Naive B cell (primary cell): ENCODE results near the gene PRLHR. TPM values are rescaled to one million over a fixed set of nuclear protein-coding genes. Genes with fewer than 3 reads are reported as not detected.

Source experiments
- ATAC-seq, 2 donors: fragments of 150-1000 bp; cut with Tn5 transposase; 2 replicates each; pipeline ENCODE4 v1.10.0; 2021; ENCODE audit warnings: low read depth in 2 of 2, mild to moderate bottlenecking in 2 of 2, moderate library complexity in 2 of 2
- DNase-seq: peaks from one replicate; pipeline ENCODE4 v3.0.0; 2022
- H3K27ac Mint-ChIP-seq, 6 donors: one replicate each; pipeline ENCODE4 v1.8.0; 2020 to 2022; ENCODE audit warnings: mild to moderate bottlenecking in 6 of 6, mixed read lengths in 6 of 6, moderate library complexity in 5 of 6, inconsistent platforms in 2 of 6
- H3K27me3 Mint-ChIP-seq, 3 donors: one replicate each; pipeline ENCODE4 v1.8.0; 2021 to 2022; ENCODE audit warnings: mixed read lengths in 3 of 3, mild to moderate bottlenecking in 1 of 3
- H3K36me3 Mint-ChIP-seq, 2 donors: one replicate each; pipeline ENCODE4 v1.8.0; 2020 to 2022; ENCODE audit warnings: mixed read lengths in 2 of 2, inconsistent platforms in 1 of 2, mild to moderate bottlenecking in 1 of 2
- H3K4me1 Mint-ChIP-seq, 3 donors: one replicate each; pipeline ENCODE4 v1.8.0; 2020 to 2022; ENCODE audit warnings: mixed read lengths in 3 of 3, inconsistent platforms in 1 of 3, mild to moderate bottlenecking in 1 of 3, moderate library complexity in 1 of 3
- H3K4me3 Mint-ChIP-seq, 8 donors: one replicate each; pipeline ENCODE4 v1.8.0; 2020 to 2022; ENCODE audit warnings: mild to moderate bottlenecking in 8 of 8, mixed read lengths in 8 of 8, moderate library complexity in 8 of 8, inconsistent platforms in 2 of 8
- H3K9me3 Mint-ChIP-seq, 7 donors: one replicate each; pipeline ENCODE4 v1.8.0; 2020 to 2022; ENCODE audit warnings: mixed read lengths in 7 of 7, mild to moderate bottlenecking in 5 of 7, inconsistent platforms in 2 of 7, moderate library complexity in 1 of 7
- polyA plus RNA-seq, 6 donors: library from polyadenylated mRNA; unstranded; fragments of 300-500 nt; fragmentation: Illumina TruSeq; gene quantifications; one replicate each; pipeline ENCODE4 v1.2.3, GENCODE V29; 2021; ENCODE audit warnings: low read depth in 6 of 6

PRLHR gene
- polyA plus RNA-seq, 6 donors from 2014 or later, result not detected

- Mint-ChIP-seq H3K27ac (peak overlapping the region in 1 of 6 donors; percentile 79), H3K27me3 (peaks cover 9 to 32% (median 24%) of the 10 kb centered on the region in 3 donors), H3K4me3 (no peak overlapping the region), H3K4me1 (no peaks in the 10 kb centered on the region), H3K36me3 (peaks cover 0 to 7% of the 10 kb centered on the region in 2 donors), H3K9me3 (peaks cover 0 to 19% (median 4%) of the 10 kb centered on the region in 7 donors)
- ATAC-seq (no peak), DNase-seq (no peak)
Observed at GRCh38 chr10:118565301-118566075, 30.0 kb downstream of the PRLHR start.

GRCh38 chr10:118564652-118565051, 30.8 kb downstream of the PRLHR start:
- Mint-ChIP-seq H3K9me3 (peaks cover 0 to 25% (median 4%) of the 10 kb centered on the region in 7 donors), H3K4me3 (no peak overlapping the region), H3K4me1 (no peaks in the 10 kb centered on the region), H3K27me3 (peaks cover 9 to 32% (median 24%) of the 10 kb centered on the region in 3 donors), H3K27ac (no peak overlapping the region), H3K36me3 (peaks cover 0 to 8% of the 10 kb centered on the region in 2 donors)
- no peak for ATAC-seq
- no peak for DNase-seq

- peaks cover 0 to 8% of the 10 kb centered on the region in 2 donors for H3K36me3 Mint-ChIP-seq
- H3K27me3 Mint-ChIP-seq, result peaks cover 9 to 32% (median 24%) of the 10 kb centered on the region in 3 donors
- H3K9me3 Mint-ChIP-seq, result peaks cover 0 to 25% (median 7%) of the 10 kb centered on the region in 7 donors
- no peak for ATAC-seq
- H3K4me3 Mint-ChIP-seq, result no peak overlapping the region
- no peak overlapping the region for H3K27ac Mint-ChIP-seq
- no peak for DNase-seq
- H3K4me1 Mint-ChIP-seq, result no peaks in the 10 kb centered on the region
Observed at GRCh38 chr10:118564114-118564513, 31.3 kb downstream of the PRLHR start.

DNA sequence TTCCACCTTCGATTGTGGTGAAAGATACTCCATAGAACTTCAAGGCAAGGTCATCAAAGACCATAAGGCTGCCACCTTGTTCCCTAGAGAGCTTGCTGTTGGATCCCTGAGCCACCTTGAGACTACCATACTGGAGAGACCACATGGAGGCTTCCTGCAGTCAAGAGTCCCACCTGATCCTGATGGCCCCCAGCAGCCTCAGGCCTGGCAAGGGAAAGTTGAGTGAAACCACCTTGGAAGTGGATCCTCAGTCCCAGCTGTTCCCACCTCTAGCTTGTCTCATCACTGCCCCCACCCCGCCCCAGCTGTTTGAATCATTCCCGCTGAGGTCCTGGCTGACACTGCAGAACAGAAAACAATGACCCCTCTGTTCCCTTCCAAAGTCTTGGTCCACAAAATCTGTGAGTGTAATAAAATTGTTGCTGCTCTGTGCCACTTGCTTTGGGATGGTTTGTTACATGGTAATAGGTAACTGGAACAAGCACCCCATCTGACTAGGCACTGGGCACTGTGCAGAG, 32.0 kb downstream of the PRLHR start:
- peaks cover 13 to 32% (median 24%) of the 10 kb centered on the region in 3 donors for H3K27me3 Mint-ChIP-seq
- H3K27ac Mint-ChIP-seq, result no peak overlapping the region
- no peaks in the 10 kb centered on the region for H3K4me1 Mint-ChIP-seq
- ATAC-seq (no peak), DNase-seq (no peak)
- H3K4me3 Mint-ChIP-seq, result no peak overlapping the region
- H3K9me3 Mint-ChIP-seq, result peaks cover 0 to 25% (median 7%) of the 10 kb centered on the region in 7 donors
- peaks cover 0 to 8% of the 10 kb centered on the region in 2 donors for H3K36me3 Mint-ChIP-seq

DNA sequence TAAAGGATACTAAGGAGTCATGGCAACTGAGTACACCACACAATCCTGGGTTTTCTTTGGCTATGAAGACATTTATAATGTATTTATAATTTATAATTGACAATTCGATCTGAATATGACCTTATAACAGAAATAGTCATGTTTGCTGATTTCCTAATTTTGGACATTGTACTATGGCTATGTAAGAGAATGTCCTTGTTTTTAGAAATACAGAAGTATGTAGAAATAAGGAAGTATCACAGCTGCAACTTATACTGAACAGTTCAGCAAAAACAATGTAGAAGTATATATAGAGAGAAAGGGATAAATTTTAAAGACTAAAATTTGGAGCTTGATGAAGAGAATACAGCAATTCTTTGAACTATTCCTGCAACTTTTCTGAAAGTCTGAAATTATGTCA, 32.6 kb downstream of the PRLHR start:
- H3K27me3 Mint-ChIP-seq, result peaks cover 17 to 37% (median 28%) of the 10 kb centered on the region in 3 donors
- no peak overlapping the region for H3K4me3 Mint-ChIP-seq
- peaks cover 0 to 25% (median 7%) of the 10 kb centered on the region in 7 donors for H3K9me3 Mint-ChIP-seq
- H3K27ac Mint-ChIP-seq, result no peak overlapping the region
- no peak for DNase-seq
- peaks cover 0 to 8% of the 10 kb centered on the region in 2 donors for H3K36me3 Mint-ChIP-seq
- H3K4me1 Mint-ChIP-seq, result no peaks in the 10 kb centered on the region
- ATAC-seq, result no peak

- peaks cover 4 to 31% (median 8%) of the 10 kb centered on the region in 7 donors for H3K9me3 Mint-ChIP-seq
Observed at GRCh38 chr10:118557946-118558345, 37.5 kb downstream of the PRLHR start.

DNA sequence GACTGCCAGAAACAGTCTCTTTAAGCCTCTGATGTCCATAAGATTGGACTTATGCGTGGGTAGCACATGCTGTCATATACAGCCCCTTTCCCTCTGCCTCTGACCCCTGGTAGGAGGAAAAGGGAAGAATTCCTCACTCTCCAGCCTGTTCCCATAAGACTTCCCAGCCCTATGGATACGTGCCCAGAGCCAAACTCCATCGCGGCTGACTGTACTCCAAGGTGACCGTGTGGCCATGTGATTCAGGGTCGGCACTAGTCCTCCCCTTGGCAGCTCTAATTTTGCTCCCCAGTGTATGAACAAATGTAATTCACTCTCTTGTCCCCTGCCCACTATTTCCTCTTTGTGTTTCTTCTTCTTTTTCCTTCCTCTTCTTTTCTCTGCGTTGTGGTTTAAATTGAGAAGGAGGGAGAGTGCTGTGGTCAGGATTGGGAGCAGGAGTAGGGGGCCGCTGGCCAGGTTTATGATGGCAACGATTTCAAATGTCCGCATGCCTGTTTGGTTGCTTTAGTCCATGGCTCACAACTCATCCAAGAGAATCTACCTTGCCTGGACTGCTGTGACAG, 43.8 kb downstream of the PRLHR start:
- Mint-ChIP-seq H3K4me1 (no peaks in the 10 kb centered on the region), H3K36me3 (peaks cover 0 to 5% of the 10 kb centered on the region in 2 donors), H3K9me3 (peaks cover 0 to 9% (median 6%) of the 10 kb centered on the region in 7 donors), H3K27me3 (peaks cover 40 to 60% (median 53%) of the 10 kb centered on the region in 3 donors), H3K27ac (no peak overlapping the region), H3K4me3 (no peak overlapping the region)
- no peak for DNase-seq
- ATAC-seq, result no peak

More at GRCh38 chr10:118557946-118558345, 37.5 kb downstream of the PRLHR start:
- Mint-ChIP-seq H3K27ac (no peak overlapping the region), H3K4me3 (no peak overlapping the region), H3K4me1 (no peaks in the 10 kb centered on the region), H3K36me3 (peaks cover 0 to 14% of the 10 kb centered on the region in 2 donors), H3K27me3 (peaks cover 29 to 51% (median 46%) of the 10 kb centered on the region in 3 donors)
- no peak for DNase-seq
- no peak for ATAC-seq

DNA sequence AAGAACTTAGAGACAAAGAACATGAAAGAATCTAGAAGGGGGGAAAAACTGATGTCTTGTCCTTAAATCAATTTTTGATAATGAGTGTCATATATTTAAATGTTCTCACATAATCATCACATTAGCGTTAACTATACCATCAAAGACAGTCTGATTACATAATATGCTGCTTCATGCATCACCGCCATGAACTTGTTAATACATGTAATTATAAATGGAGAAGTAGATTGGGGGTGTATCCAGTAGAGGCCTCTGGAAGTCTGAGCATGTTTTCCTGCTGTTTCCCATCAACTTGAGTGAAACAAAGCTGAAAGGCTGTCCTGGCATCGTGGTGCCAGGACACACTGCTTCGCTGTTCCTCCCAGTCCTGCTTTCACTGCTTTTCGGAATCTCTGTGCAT, 48.2 kb downstream of the PRLHR start:
- peaks cover 50 to 66% (median 64%) of the 10 kb centered on the region in 3 donors for H3K27me3 Mint-ChIP-seq
- ATAC-seq (no peak), DNase-seq (no peak)
- H3K4me1 Mint-ChIP-seq, result no peaks in the 10 kb centered on the region
- H3K27ac Mint-ChIP-seq, result no peak overlapping the region
- H3K4me3 Mint-ChIP-seq, result no peak overlapping the region
- no peaks in the 10 kb centered on the region for H3K36me3 Mint-ChIP-seq
- peaks cover 0 to 7% (median 0%) of the 10 kb centered on the region in 7 donors for H3K9me3 Mint-ChIP-seq

DNA sequence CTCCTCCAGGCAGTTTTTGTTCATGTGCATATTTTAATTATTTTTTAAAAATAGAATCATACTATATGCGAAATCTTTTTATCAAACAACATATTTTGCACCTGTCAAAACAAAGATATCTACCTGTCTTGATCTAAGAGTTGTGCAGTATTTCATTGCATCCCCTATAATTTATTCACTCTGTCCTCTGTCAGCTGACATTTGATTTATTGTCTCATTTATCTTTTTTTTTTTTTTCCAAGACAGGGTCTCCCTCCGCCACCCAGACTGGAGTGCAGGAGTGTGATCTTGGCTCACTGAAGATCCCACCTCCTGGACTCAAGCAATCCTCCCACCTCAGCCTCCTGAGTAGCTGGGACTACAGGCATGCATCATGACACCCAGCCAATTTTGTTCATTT, 49.0 kb downstream of the PRLHR start:
- Mint-ChIP-seq H3K4me1 (no peaks in the 10 kb centered on the region), H3K27me3 (peaks cover 49 to 64% (median 63%) of the 10 kb centered on the region in 3 donors), H3K36me3 (no peaks in the 10 kb centered on the region), H3K9me3 (peaks cover 0 to 7% (median 0%) of the 10 kb centered on the region in 7 donors), H3K27ac (peak overlapping the region in 1 of 6 donors; percentile 46), H3K4me3 (no peak overlapping the region)
- DNase-seq (no peak), ATAC-seq (no peak)

GRCh38 chr10:118545381-118545780, 50.1 kb downstream of the PRLHR start:
- peaks cover 53 to 60% (median 59%) of the 10 kb centered on the region in 3 donors for H3K27me3 Mint-ChIP-seq
- no peak overlapping the region for H3K4me3 Mint-ChIP-seq
- no peak overlapping the region for H3K27ac Mint-ChIP-seq
- peaks cover 0 to 7% (median 0%) of the 10 kb centered on the region in 7 donors for H3K9me3 Mint-ChIP-seq
- no peaks in the 10 kb centered on the region for H3K4me1 Mint-ChIP-seq
- ATAC-seq, result no peak
- H3K36me3 Mint-ChIP-seq, result no peaks in the 10 kb centered on the region
- no peak for DNase-seq

GRCh38 chr10:118544401-118544948, 51.0 kb downstream of the PRLHR start:
- H3K4me1 Mint-ChIP-seq, result no peaks in the 10 kb centered on the region
- H3K9me3 Mint-ChIP-seq, result peaks cover 0 to 7% (median 0%) of the 10 kb centered on the region in 7 donors
- DNase-seq (no peak), ATAC-seq (no peak)
- H3K27ac Mint-ChIP-seq, result no peak overlapping the region
- H3K27me3 Mint-ChIP-seq, result peaks cover 54 to 57% (median 56%) of the 10 kb centered on the region in 3 donors
- H3K36me3 Mint-ChIP-seq, result no peaks in the 10 kb centered on the region
- H3K4me3 Mint-ChIP-seq, result no peak overlapping the region

DNA sequence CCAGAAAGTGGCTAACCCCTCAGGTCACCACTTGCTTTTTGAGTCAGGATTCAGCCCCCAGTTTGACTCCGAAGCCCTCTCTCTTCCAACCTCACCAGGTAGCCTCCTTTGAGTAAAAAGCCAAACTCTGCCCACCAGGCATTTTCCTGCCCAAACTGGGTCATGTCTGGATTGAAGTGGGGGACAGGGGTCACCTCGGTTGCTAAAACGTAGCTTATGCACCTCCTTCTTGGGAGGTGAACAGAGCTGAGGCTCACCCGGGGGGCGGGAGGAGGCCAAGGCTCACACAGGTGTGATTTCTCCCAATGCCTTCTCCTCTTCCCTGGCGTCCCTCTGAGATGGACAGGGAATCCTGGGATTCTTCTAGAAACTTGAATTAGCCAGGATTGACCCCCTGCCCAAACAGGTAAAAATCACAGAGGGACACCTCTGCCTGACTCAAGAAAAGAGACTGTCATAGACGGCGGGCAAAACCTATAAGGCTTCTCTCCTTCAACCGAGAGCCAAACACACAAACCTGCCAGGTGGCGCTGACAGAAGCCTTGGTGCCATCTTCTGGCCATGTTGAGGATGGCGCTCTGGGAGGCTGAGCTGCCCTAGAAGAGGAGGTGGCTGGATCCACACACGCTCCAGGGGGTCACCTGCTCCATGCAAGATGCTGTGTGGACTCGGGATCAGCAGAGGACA, 51.6 kb downstream of the PRLHR start:
- no peak for DNase-seq
- Mint-ChIP-seq H3K4me1 (no peaks in the 10 kb centered on the region), H3K9me3 (peaks cover 0 to 2% (median 0%) of the 10 kb centered on the region in 7 donors), H3K27me3 (peaks cover 57 to 63% (median 62%) of the 10 kb centered on the region in 3 donors), H3K27ac (no peak overlapping the region), H3K4me3 (no peak overlapping the region), H3K36me3 (no peaks in the 10 kb centered on the region)
- ATAC-seq, result no peak

GRCh38 chr10:118542745-118543144, 52.7 kb downstream of the PRLHR start:
- Mint-ChIP-seq H3K27me3 (peaks cover 51 to 59% (median 58%) of the 10 kb centered on the region in 3 donors), H3K4me3 (no peak overlapping the region), H3K4me1 (no peaks in the 10 kb centered on the region), H3K9me3 (peaks cover 0 to 3% (median 0%) of the 10 kb centered on the region in 7 donors), H3K27ac (no peak overlapping the region), H3K36me3 (no peaks in the 10 kb centered on the region)
- DNase-seq (no peak), ATAC-seq (no peak)
